Neural cell (in vitro differentiated cells): Measurements from ENCODE around the gene RIOK2. TPM values are rescaled to one million over a fixed set of nuclear protein-coding genes. Genes with fewer than 3 reads are reported as not detected.

Experiments used
- H2AFZ ChIP-seq: fragments of 200-600, 300-800 bp; sonication (generic), shearing (Covaris generic); 2 replicates; pipeline ENCODE4 v1.6.0; 2014; ENCODE audit warnings: low read depth, mild to moderate bottlenecking, antibody characterized with exemption, low read length, moderate library complexity
- H3F3A ChIP-seq: fragments of 200-600 bp; shearing (Covaris generic); 2 replicates; pipeline ENCODE4 v1.6.1; 2016; ENCODE audit warnings: mild to moderate bottlenecking, moderate library complexity, mixed read lengths, antibody characterized with exemption, low read length; ENCODE audit not compliant: insufficient read depth, poor library complexity, severe bottlenecking
- H3K27ac ChIP-seq: fragments of 200-600, 300-800 bp; sonication (generic), shearing (Covaris generic); 2 replicates; pipeline ENCODE4 v1.5.1; 2014; ENCODE audit warnings: mild to moderate bottlenecking, low read length, moderate library complexity
- H3K27me3 ChIP-seq: fragments of 300-800, 200-600 bp; sonication (generic), shearing (Covaris generic); 2 replicates; pipeline ENCODE4 v1.6.0; 2014; ENCODE audit warnings: mild to moderate bottlenecking, low read depth, low read length, moderate library complexity; ENCODE audit not compliant: insufficient read depth
- H3K36me3 ChIP-seq: fragments of 300-800, 200-600 bp; sonication (generic), shearing (Covaris generic); 2 replicates; pipeline ENCODE4 v1.5.1; 2014; ENCODE audit warnings: mild to moderate bottlenecking, antibody characterized with exemption, low read length, moderate library complexity; ENCODE audit not compliant: insufficient read depth
- H3K4me2 ChIP-seq: fragments of 300-800, 200-600 bp; sonication (generic), shearing (Covaris generic); 2 replicates; pipeline ENCODE4 v1.6.0; 2014; ENCODE audit warnings: mild to moderate bottlenecking, low read length
- H3K4me3 ChIP-seq: fragments of 300-800, 200-600 bp; sonication (generic), shearing (Covaris generic); 2 replicates; pipeline ENCODE4 v1.5.1; 2014; ENCODE audit warnings: mild to moderate bottlenecking, low read length, moderate library complexity
- H3K79me2 ChIP-seq: fragments of 200-600 bp; shearing (Covaris generic); replicated peaks from 2 replicates; pipeline ENCODE4 v1.6.0; 2014; ENCODE audit warnings: mild to moderate bottlenecking, low read length, moderate library complexity; ENCODE audit not compliant: insufficient read depth
- H3K9ac ChIP-seq: fragments of 300-800, 200-600 bp; sonication (generic), shearing (Covaris generic); 2 replicates; pipeline ENCODE4 v1.6.1; 2016; ENCODE audit warnings: mild to moderate bottlenecking, low read length, mixed read lengths
- H3K9me2 ChIP-seq: fragments of 200-600 bp; shearing (Covaris generic); 2 replicates; pipeline ENCODE4 v1.6.1; 2016; ENCODE audit warnings: mild to moderate bottlenecking, low read length, mixed read lengths; ENCODE audit not compliant: insufficient read depth
- H3K9me3 ChIP-seq: fragments of 200-600, 300-800 bp; sonication (generic), shearing (Covaris generic); 2 replicates; pipeline ENCODE4 v1.6.1; 2016; ENCODE audit warnings: mild to moderate bottlenecking, mixed run types, low read length, moderate library complexity, mixed read lengths
- H4K20me1 ChIP-seq: fragments of 200-600 bp; shearing (Covaris generic); 2 replicates; pipeline ENCODE4 v1.6.1; 2016; ENCODE audit warnings: mild to moderate bottlenecking, mixed run types; ENCODE audit not compliant: insufficient read depth
- CTCF ChIP-seq: fragments of 450-650 bp; IDR thresholded peaks from 2 replicates; pipeline ENCODE4 v1.5.1; 2014; ENCODE audit warnings: antibody characterized with exemption, mild to moderate bottlenecking, moderate library complexity; ENCODE audit not compliant: poor library complexity, severe bottlenecking
- EP300 ChIP-seq: fragments of 450-650 bp; conservative IDR thresholded peaks from 2 replicates; pipeline ENCODE4 v1.6.1; 2014; ENCODE audit warnings: antibody characterized with exemption, mild to moderate bottlenecking, moderate library complexity; ENCODE audit not compliant: poor library complexity, severe bottlenecking
- EZH2 ChIP-seq: fragments of 200-600, 300-800 bp; shearing (Covaris generic), sonication (generic); IDR thresholded peaks from 2 replicates; pipeline ENCODE4 v1.6.1; 2014; ENCODE audit warnings: antibody characterized with exemption, low read length, borderline replicate concordance, mild to moderate bottlenecking; ENCODE audit not compliant: insufficient read depth, poor library complexity, severe bottlenecking
- MXI1 ChIP-seq: fragments of 450-650 bp; conservative IDR thresholded peaks from 2 replicates; pipeline ENCODE4 v1.6.1; 2014; ENCODE audit warnings: antibody characterized with exemption, mild to moderate bottlenecking; ENCODE audit not compliant: poor library complexity, severe bottlenecking
- POLR2AphosphoS5 ChIP-seq: IDR thresholded peaks from 2 replicates; pipeline ENCODE4 v1.6.1; 2012
- RAD21 ChIP-seq: fragments of 450-650 bp; conservative IDR thresholded peaks from 2 replicates; pipeline ENCODE4 v1.6.1; 2014; ENCODE audit warnings: antibody characterized with exemption, mild to moderate bottlenecking, moderate library complexity
- REST ChIP-seq: IDR thresholded peaks from 2 replicates; pipeline ENCODE4 v1.6.1; 2012; ENCODE audit warnings: borderline replicate concordance
- SMC3 ChIP-seq: fragments of 450-650 bp; conservative IDR thresholded peaks from 2 replicates; pipeline ENCODE4 v1.6.1; 2014; ENCODE audit warnings: antibody characterized with exemption, mild to moderate bottlenecking, moderate library complexity; ENCODE audit not compliant: poor library complexity
- TAF1 ChIP-seq: IDR thresholded peaks from 2 replicates; pipeline ENCODE4 v1.6.1; 2012; ENCODE audit warnings: low read depth
- polyA plus RNA-seq: library from polyadenylated mRNA; depleted of rRNA; stranded (reverse); fragments of >200 nt; gene quantifications from 2 replicates; pipeline ENCODE4 v1.2.3, GENCODE V29; 2014

RIOK2 gene
- polyA plus RNA-seq, 1 donor from 2014 or later, result 17.4 TPM

- Histone ChIP-seq H3F3A (no peaks in the 10 kb centered on the region), H3K4me3 (no peak overlapping the region), H4K20me1 (no peaks in the 10 kb centered on the region), H3K79me2 (no peaks in the 10 kb centered on the region), H3K27me3 (no peaks in the 10 kb centered on the region), H3K27ac (no peak overlapping the region), H3K9me2 (no peaks in the 10 kb centered on the region), H3K36me3 (no peaks in the 10 kb centered on the region), H2AFZ (no peak overlapping the region), H3K4me2 (no peak overlapping the region), H3K9ac (no peak overlapping the region), H3K9me3 (no peaks in the 10 kb centered on the region)
- TF ChIP-seq EP300 (no peak), SMC3 (no peak), REST (no peak), TAF1 (no peak), RAD21 (no peak), MXI1 (no peak), EZH2 (no peak), CTCF (no peak), POLR2AphosphoS5 (no peak)
Measured at GRCh38 chr5:97223596-97223995, 40.5 kb upstream of the RIOK2 start.

- H3K36me3 ChIP-seq, result no peaks in the 10 kb centered on the region
- H3F3A ChIP-seq, result no peaks in the 10 kb centered on the region
- H3K9me3 ChIP-seq, result no peaks in the 10 kb centered on the region
- H2AFZ ChIP-seq, result no peak overlapping the region
- H4K20me1 ChIP-seq, result no peaks in the 10 kb centered on the region
- TF ChIP-seq POLR2AphosphoS5 (no peak), SMC3 (no peak), REST (no peak), CTCF (no peak), RAD21 (no peak), EP300 (no peak), EZH2 (no peak), TAF1 (no peak), MXI1 (no peak)
- no peaks in the 10 kb centered on the region for H3K27me3 ChIP-seq
- no peak overlapping the region for H3K4me3 ChIP-seq
- H3K79me2 ChIP-seq, result no peaks in the 10 kb centered on the region
- no peaks in the 10 kb centered on the region for H3K9me2 ChIP-seq
- H3K27ac ChIP-seq, result no peak overlapping the region
- no peak overlapping the region for H3K4me2 ChIP-seq
- no peak overlapping the region for H3K9ac ChIP-seq
Measured at GRCh38 chr5:97209343-97209742, 26.3 kb upstream of the RIOK2 start.
